IPS-NIHi11 (cell line): Measurements from ENCODE around the gene CASP8.
"Not testable (repeated sequence)": the region's sequence is repeated elsewhere in the genome, so short reads cannot be mapped to it uniquely, and the experiment has no call there.

Source experiments
- DNase-seq: peaks from one replicate; pipeline ENCODE4 v3.0.0; 2012; ENCODE audit warnings: mixed read lengths, low spot score

The CASP8 gene

GRCh38 chr2:201260302-201260800 is at the start of gene CASP8:
TSS of gene CASP8 (plus strand) at chr2:201260536. CDS start at chr2:201266487, 5,951 bp downstream.
- no peak for DNase-seq

- DNase-seq, result no peak
These were observed 44.4 kb upstream of the CASP8 start for GRCh38 chr2:201215963-201216362.

- no peak for DNase-seq
These were observed 43.4 kb upstream of the CASP8 start for GRCh38 chr2:201216918-201217317.

GRCh38 chr2:201218780-201219179 is 41.6 kb upstream of the CASP8 start:
- DNase-seq, result no peak

- DNase-seq, result no peak
These were observed 40.8 kb upstream of the CASP8 start for GRCh38 chr2:201219328-201220096.

GRCh38 chr2:201220102-201220570 is 40.2 kb upstream of the CASP8 start:
- DNase-seq, result peak; percentile 41

GRCh38 chr2:201223089-201224073 is 37.0 kb upstream of the CASP8 start:
- no peak for DNase-seq

- DNase-seq, result no peak
These were observed 31.9 kb upstream of the CASP8 start for GRCh38 chr2:201228271-201228911.

- no peak for DNase-seq
These were observed 31.4 kb upstream of the CASP8 start for GRCh38 chr2:201228912-201229290.

- DNase-seq, result peak; percentile 86
These were observed 28.4 kb upstream of the CASP8 start for GRCh38 chr2:201231781-201232466.

- DNase-seq, result no peak
These were observed 27.9 kb upstream of the CASP8 start for GRCh38 chr2:201232467-201232815.

GRCh38 chr2:201233192-201233811 is 27.0 kb upstream of the CASP8 start:
- DNase-seq, result peak; percentile 47

- no peak for DNase-seq
These were observed 26.3 kb upstream of the CASP8 start for GRCh38 chr2:201233812-201234662.

- DNase-seq, result no peak
These were observed 25.6 kb upstream of the CASP8 start for GRCh38 chr2:201234663-201235135.

GRCh38 chr2:201235860-201236811 is 24.2 kb upstream of the CASP8 start:
- DNase-seq, result peak; percentile 34

GRCh38 chr2:201237486-201238123 is 22.7 kb upstream of the CASP8 start:
- DNase-seq, result no peak

- DNase-seq, result not testable (repeated sequence)
These were observed 21.0 kb upstream of the CASP8 start for GRCh38 chr2:201239167-201239935.
